H1 (cell line): Measurements from ENCODE around the gene ASTN2. TPM values are rescaled to one million over a fixed set of nuclear protein-coding genes. Genes with fewer than 3 reads are reported as not detected.

Experiments used
- CTCF ChIA-PET: fragments of 300-600 bp; sonication (Branson Sonifier 250); formaldehyde crosslinking; loops from one replicate; lab custom pipeline; 2021; ENCODE audit not compliant: partially characterized antibody; lab: Charles Lee
- POLR2A ChIA-PET: fragments of 300-600 bp; sonication (Branson Sonifier 250); formaldehyde crosslinking; loops from one replicate; lab custom pipeline; 2021; ENCODE audit warnings: inconsistent platforms; ENCODE audit not compliant: partially characterized antibody; lab: Charles Lee
- DNase-seq, 2 experiments: peaks; one replicate each; pipeline versions ENCODE4 v3.0.0 to v3.0.0-alpha.2; 2010 to 2022; ENCODE audit warnings: low spot score in 2 of 2, low read depth in 1 of 2, mixed read lengths in 1 of 2
- FAIRE-seq: peaks from 2 replicates; lab custom pipeline; 2011; peaks lifted over from hg19 to GRCh38; lab: Jason Lieb, UNC
- H2AFZ ChIP-seq: 2 replicates; pipeline ENCODE4 v1.8.1; 2012; ENCODE audit warnings: low read length, inconsistent platforms
- H2AK5ac ChIP-seq: 2 replicates; pipeline ENCODE4 v1.6.1; 2013; ENCODE audit warnings: low read depth, low read length
- H2BK120ac ChIP-seq: replicated peaks from 2 replicates; pipeline ENCODE3; 2013; ENCODE audit warnings: low read depth, low read length, inconsistent platforms
- H2BK12ac ChIP-seq: 2 replicates; pipeline ENCODE4 v1.6.1; 2013; ENCODE audit warnings: low read depth, low read length
- H2BK15ac ChIP-seq: 2 replicates; pipeline ENCODE4 v1.6.1; 2013; ENCODE audit warnings: low read length
- H2BK20ac ChIP-seq: 2 replicates; pipeline ENCODE4 v1.6.1; 2013; ENCODE audit warnings: low read length
- H2BK5ac ChIP-seq: 2 replicates; pipeline ENCODE4 v1.6.1; 2013; ENCODE audit warnings: low read depth, low read length
- H3K14ac ChIP-seq: 2 replicates; pipeline ENCODE4 v1.6.1; 2013; ENCODE audit warnings: inconsistent platforms; ENCODE audit not compliant: insufficient read length
- H3K18ac ChIP-seq: 2 replicates; pipeline ENCODE4 v1.6.1; 2013; ENCODE audit warnings: low read length; ENCODE audit errors: extremely low read depth
- H3K23ac ChIP-seq: 2 replicates; pipeline ENCODE4 v1.6.1; 2013; ENCODE audit warnings: inconsistent platforms; ENCODE audit not compliant: insufficient read length
- H3K23me2 ChIP-seq: 2 replicates; pipeline ENCODE4 v1.6.1; 2013; ENCODE audit warnings: low read depth, low read length
- H3K27ac ChIP-seq: 2 replicates; pipeline ENCODE4 v1.6.1; 2011; ENCODE audit warnings: low read depth, low read length, inconsistent platforms
- H3K27me3 ChIP-seq, 4 experiments: replicated peaks in 1 of 4; 1 replicate in 1 of 4; 2 replicates in 3 of 4; pipeline versions ENCODE4 v1.6.1 to v1.8.1; 2011 to 2013; ENCODE audit warnings: low read length in 3 of 4, mild to moderate bottlenecking in 3 of 4, inconsistent platforms in 2 of 4, mixed read lengths in 2 of 4, moderate library complexity in 1 of 4; ENCODE audit not compliant: control insufficient read depth in 3 of 4, insufficient read depth in 3 of 4; ENCODE audit errors: extremely low read depth in 1 of 4
- H3K36me3 ChIP-seq, 4 experiments: 2 replicates each; pipeline versions ENCODE4 v1.6.1 to v1.8.1; 2011 to 2013; ENCODE audit warnings: mild to moderate bottlenecking in 4 of 4, low read length in 3 of 4, moderate library complexity in 2 of 4, control low read depth in 1 of 4, inconsistent platforms in 1 of 4; ENCODE audit not compliant: insufficient read depth in 4 of 4, control insufficient read depth in 2 of 4
- H3K4ac ChIP-seq: replicated peaks from 2 replicates; pipeline ENCODE3; 2013; ENCODE audit warnings: low read length, low read depth, mixed read lengths, inconsistent platforms; ENCODE audit not compliant: insufficient read length
- H3K4me1 ChIP-seq, 4 experiments: replicated peaks in 1 of 4; 1 replicate in 1 of 4; 2 replicates in 3 of 4; pipeline versions ENCODE4 v1.6.1 to v1.8.1; 2011 to 2013; ENCODE audit warnings: low read length in 3 of 4, inconsistent platforms in 2 of 4, mixed read lengths in 1 of 4; ENCODE audit not compliant: insufficient read depth in 4 of 4, control insufficient read depth in 3 of 4
- H3K4me2 ChIP-seq, 2 experiments: 2 replicates each; pipeline versions ENCODE4 v1.6.1 to v1.8.1; 2011 to 2013; ENCODE audit warnings: low read depth in 2 of 2, low read length in 2 of 2, control low read depth in 1 of 2, inconsistent platforms in 1 of 2, mild to moderate bottlenecking in 1 of 2; ENCODE audit not compliant: insufficient read depth in 1 of 2
- H3K4me3 ChIP-seq, 4 experiments: fragments of 200-600, 300-600 bp in 1 of 4; sonication (generic), shearing (Covaris generic), sonication (Bioruptor Twin) in 1 of 4; 2 replicates each; pipeline versions ENCODE4 v1.5.1 to v1.8.1; 2011 to 2016; ENCODE audit warnings: low read length in 4 of 4, low read depth in 3 of 4, control low read depth in 2 of 4, inconsistent platforms in 2 of 4, mild to moderate bottlenecking in 2 of 4, mixed read lengths in 1 of 4, moderate library complexity in 1 of 4; ENCODE audit not compliant: insufficient read depth in 2 of 4; ENCODE audit errors: extremely low read depth in 1 of 4
- H3K56ac ChIP-seq: replicated peaks from 2 replicates; pipeline ENCODE3; 2013; ENCODE audit warnings: low read depth, mild to moderate bottlenecking, mixed read lengths, low read length, inconsistent platforms; ENCODE audit not compliant: insufficient read length
- H3K79me1 ChIP-seq: 2 replicates; pipeline ENCODE4 v1.6.1; 2013; ENCODE audit warnings: low read depth, low read length, control low read depth
- H3K79me2 ChIP-seq, 2 experiments: 2 replicates each; pipeline versions ENCODE4 v1.6.1 to v1.8.1; 2012 to 2013; ENCODE audit warnings: low read length in 2 of 2, mild to moderate bottlenecking in 2 of 2, inconsistent platforms in 1 of 2; ENCODE audit not compliant: insufficient read depth in 2 of 2, control insufficient read depth in 1 of 2
- H3K9ac ChIP-seq, 4 experiments: replicated peaks in 1 of 4; 1 replicate in 1 of 4; 2 replicates in 3 of 4; pipeline versions ENCODE4 v1.6.1 to v1.8.1; 2011 to 2013; ENCODE audit warnings: low read depth in 3 of 4, low read length in 3 of 4, control low read depth in 2 of 4, mild to moderate bottlenecking in 2 of 4, moderate library complexity in 2 of 4, inconsistent platforms in 1 of 4; ENCODE audit errors: extremely low read depth in 1 of 4
- H3K9me3 ChIP-seq, 2 experiments: 2 replicates each; pipeline versions ENCODE4 v1.6.1 to v1.8.1; 2012 to 2013; ENCODE audit warnings: mild to moderate bottlenecking in 2 of 2, moderate library complexity in 2 of 2, control low read depth in 1 of 2, inconsistent platforms in 1 of 2, low read depth in 1 of 2, low read length in 1 of 2, mixed read lengths in 1 of 2; ENCODE audit not compliant: insufficient read depth in 2 of 2
- H4K20me1 ChIP-seq, 2 experiments: replicated peaks in 1 of 2; 2 replicates each; pipeline versions ENCODE3 to v1.8.1; 2011 to 2013; ENCODE audit warnings: inconsistent platforms in 2 of 2, low read length in 2 of 2, mild to moderate bottlenecking in 1 of 2; ENCODE audit not compliant: insufficient read depth in 2 of 2, control insufficient read depth in 1 of 2
- H4K5ac ChIP-seq: 2 replicates; pipeline ENCODE4 v1.6.1; 2013; ENCODE audit warnings: low read length, low read depth, mixed read lengths, inconsistent platforms; ENCODE audit not compliant: insufficient read length
- H4K8ac ChIP-seq: 2 replicates; pipeline ENCODE4 v1.8.0; 2013; ENCODE audit warnings: mild to moderate bottlenecking, moderate library complexity, low read length, inconsistent platforms; ENCODE audit not compliant: insufficient read depth; ENCODE audit errors: extremely low read depth
- H4K91ac ChIP-seq: replicated peaks from 2 replicates; pipeline ENCODE3; 2013; ENCODE audit warnings: low read length, mixed read lengths, inconsistent platforms; ENCODE audit not compliant: insufficient read length
- BACH1 ChIP-seq: IDR thresholded peaks from 2 replicates; pipeline ENCODE4 v1.6.1; 2012; ENCODE audit warnings: low read length, improper control_type of control experiment
- CBX5 ChIP-seq: fragments of 300-800, 300-1000 bp; sonication (generic); IDR thresholded peaks from 2 replicates; pipeline ENCODE4 v1.7.1; 2016; ENCODE audit warnings: antibody characterized with exemption, low read length, low read depth
- CBX8 ChIP-seq: fragments of 300-800, 300-1000 bp; sonication (generic); IDR thresholded peaks from 2 replicates; pipeline ENCODE4 v1.7.1; 2016; ENCODE audit warnings: low read depth, low read length, borderline replicate concordance
- CHD1 ChIP-seq: IDR thresholded peaks from 2 replicates; pipeline ENCODE4 v1.6.1; 2012; ENCODE audit warnings: low read depth, low read length, improper control_type of control experiment
- JUND ChIP-seq: IDR thresholded peaks from 2 replicates; pipeline ENCODE4 v1.6.1; 2011; ENCODE audit warnings: mild to moderate bottlenecking, improper control_type of control experiment, low read length
- MAFK ChIP-seq: IDR thresholded peaks from 2 replicates; pipeline ENCODE4 v1.6.1; 2012; ENCODE audit warnings: low read depth, mild to moderate bottlenecking, improper control_type of control experiment, low read length
- NRF1 ChIP-seq: IDR thresholded peaks from 2 replicates; pipeline ENCODE4 v1.6.1; 2011; ENCODE audit warnings: mild to moderate bottlenecking, low read depth, low read length, improper control_type of control experiment
- PHF8 ChIP-seq: fragments of 200-600 bp; sonication (generic); conservative IDR thresholded peaks from 2 replicates; pipeline ENCODE4 v1.7.1; 2012; ENCODE audit warnings: low read depth, mild to moderate bottlenecking, inconsistent platforms, low read length, moderate library complexity
- POU5F1 ChIP-seq: IDR thresholded peaks from 2 replicates; pipeline ENCODE4 v1.6.1; 2011; ENCODE audit warnings: low read depth, mild to moderate bottlenecking, low read length, moderate library complexity
- SAP30 ChIP-seq: fragments of 300-600 bp; sonication (generic); IDR thresholded peaks from 2 replicates; pipeline ENCODE4 v1.7.1; 2012; ENCODE audit warnings: low read length, moderate library complexity, mild to moderate bottlenecking, inconsistent platforms; ENCODE audit not compliant: insufficient read depth, insufficient replicate concordance
- SIRT6 ChIP-seq: IDR thresholded peaks from one replicate; pipeline ENCODE4 v1.7.1; 2012; ENCODE audit warnings: low read length, inconsistent platforms
- TAF1 ChIP-seq: IDR thresholded peaks from 2 replicates; pipeline ENCODE4 v1.6.1; 2011; ENCODE audit warnings: mild to moderate bottlenecking, low read depth, low read length
- TAF7 ChIP-seq: optimal IDR thresholded peaks from 2 replicates; pipeline ENCODE3; 2011; ENCODE audit warnings: low read depth, mild to moderate bottlenecking, inconsistent platforms, low read length, moderate library complexity, borderline replicate concordance
- WGBS, 2 experiments: shearing (Covaris generic) in 1 of 2; methylation state at CpG; one replicate each; pipeline versions ENCODE4 v1.1.6 to v1.1.7; 2013 to 2015; ENCODE audit warnings: low lambda C conversion rate in 2 of 2, mixed read lengths in 2 of 2, inconsistent platforms in 1 of 2, low coverage in 1 of 2, missing lambda C conversion rate in 1 of 2; ENCODE audit not compliant: insufficient replicate concordance in 2 of 2, insufficient coverage in 1 of 2, insufficient read length in 1 of 2; ENCODE audit errors: extremely low coverage in 1 of 2, missing lambda C conversion rate in 1 of 2; 5-methylcytosine and 5-hydroxymethylcytosine counted together
- polyA plus RNA-seq, 7 experiments: library from polyadenylated mRNA; depleted of rRNA in 3 of 7; stranded (reverse) in 5 of 7; unstranded in 2 of 7; fragments of >200 nt in 5 of 7; fragments of 200-250 nt in 2 of 7; gene quantifications; 1 replicate in 5 of 7; 2 replicates in 1 of 7; 4 replicates in 1 of 7; pipeline versions ENCODE4 v1.2.1 to v1.2.3, GENCODE V29; 2011 to 2013; ENCODE audit warnings: missing spikeins in 2 of 7, mixed read lengths in 2 of 7
- total RNA-seq: library from RNA; stranded (reverse); fragmentation: NEBNext Ultra II Directional; extraction: Animal tissue kit (Norgen Biotek cat#: 25700); gene quantifications from 2 replicates; pipeline ENCODE4 v1.2.1, GENCODE V29; 2021
- TF ChIP-seq, protein P1 (sequence below): IDR thresholded peaks from 2 replicates; pipeline ENCODE4 v1.6.1; 2012; ENCODE audit warnings: inconsistent platforms

ASTN2 gene
- total and polyA plus RNA-seq, 2 of the 8 experiments (the other 6 are each of a cell fraction or from before 2014, with no cell fraction given): 8.2 to 13.7 TPM

DNA sequence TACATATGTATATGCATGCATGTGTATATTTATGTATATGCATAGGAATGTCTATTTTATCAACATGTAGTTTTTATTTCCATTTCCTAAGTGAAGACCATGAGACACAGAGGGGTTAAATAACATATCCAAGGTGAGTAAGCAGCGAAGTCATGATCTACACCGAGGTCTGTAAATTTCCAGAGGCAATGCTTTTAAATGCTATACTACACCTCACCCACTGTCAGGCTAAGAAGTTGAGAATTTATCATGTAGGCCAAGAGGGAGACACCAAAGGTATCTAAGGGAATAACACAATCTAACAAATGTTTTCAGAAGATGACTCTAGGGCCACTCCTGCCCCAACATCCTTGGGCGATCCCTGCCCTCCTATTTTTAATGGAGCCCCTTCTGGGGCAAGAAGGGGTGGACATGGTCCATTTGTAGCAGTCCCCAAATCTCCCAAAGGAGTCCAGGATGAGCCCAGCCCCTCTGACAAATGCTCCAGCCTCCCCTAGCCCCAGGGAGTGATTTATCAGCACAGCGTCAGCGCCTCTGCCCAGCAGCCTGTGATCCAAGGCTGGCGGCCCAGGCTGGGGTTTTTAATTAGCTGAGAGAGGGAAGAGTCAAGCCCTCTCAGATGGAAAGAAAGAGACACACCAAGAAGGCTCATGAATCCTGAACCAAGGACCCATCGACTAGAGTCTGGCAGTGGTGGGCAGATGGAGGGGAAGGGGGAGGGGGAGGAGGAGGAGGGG, 339.9 kb downstream of the ASTN2 start:
- Histone ChIP-seq H2BK5ac (no peak overlapping the region), H3K9ac (no peak overlapping the region), H4K20me1 (no peaks in the 10 kb centered on the region), H3K79me2 (no peaks in the 10 kb centered on the region), H4K8ac (no peak overlapping the region; the same call in 1 of the 2 replicates), H3K36me3 (no peaks in the 10 kb centered on the region), H3K14ac (no peak overlapping the region), H3K27me3 (no peaks in the 10 kb centered on the region), H3K27ac (no peak overlapping the region), H3K23ac (no peak overlapping the region), H3K4me1 (peaks cover 0 to 10% (median 4%) of the 10 kb centered on the region in 4 experiments; a peak in 4 of 7 replicates), H3K4me3 (no peak overlapping the region), H3K23me2 (no peaks in the 10 kb centered on the region), H2BK120ac (no peak overlapping the region), H3K56ac (no peak overlapping the region), H3K4ac (no peak overlapping the region), H4K91ac (no peak overlapping the region), H3K18ac (no peak overlapping the region), H2BK12ac (no peak overlapping the region), H3K79me1 (no peaks in the 10 kb centered on the region), H4K5ac (no peak overlapping the region), H2BK15ac (no peak overlapping the region), H2AK5ac (no peak overlapping the region), H2BK20ac (no peak overlapping the region), H3K9me3 (no peaks in the 10 kb centered on the region), H3K4me2 (no peak overlapping the region), H2AFZ (no peak overlapping the region)
- DNase-seq (no peak), FAIRE-seq (no peak)
- ChIA-PET CTCF (interaction anchor here (0.6 to 2.6 kb wide), 16 partner anchors 9 to 372 kb away, joined by 3 to 12 read pairs (median 4); no protein-coding TSS in a partner anchor), POLR2A (no interaction called here)
- WGBS, 2 experiments: 81% methylated on average over 6 of the region's 7 CpGs; no CpG with 5 or more reads in 1 of the 2 experiments
- TF ChIP-seq TAF1 (no peak), CBX5 (no peak), CHD1 (no peak), BACH1 (no peak), PHF8 (no peak), MAFK (no peak), JUND (no peak), CBX8 (no peak), NRF1 (no peak), SIRT6 (no peak), POU5F1 (no peak), SAP30 (no peak), TAF7 (no peak)
- TF ChIP-seq, protein P1, sequence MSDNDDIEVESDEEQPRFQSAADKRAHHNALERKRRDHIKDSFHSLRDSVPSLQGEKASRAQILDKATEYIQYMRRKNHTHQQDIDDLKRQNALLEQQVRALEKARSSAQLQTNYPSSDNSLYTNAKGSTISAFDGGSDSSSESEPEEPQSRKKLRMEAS: no peak
